ENCODE results near the gene EIF4B. TPM values are rescaled to one million over a fixed set of nuclear protein-coding genes. Genes with fewer than 3 reads are reported as not detected.

EIF4B gene
- total RNA-seq, 2 donors from 2014 or later: 272 to 383 TPM

GRCh38 chr12:53060064-53060720, 53.9 kb downstream of the EIF4B start:
- TF ChIP-seq CTCF (IDR thresholded peaks at IDR 0.05): no peak

GRCh38 chr12:53060721-53061276, 54.5 kb downstream of the EIF4B start:
- no peak for TF ChIP-seq CTCF (IDR thresholded peaks at IDR 0.05)
- Histone ChIP-seq H3K4me1 (peaks cover 0 to 88% of the 10 kb centered on the region in 2 donors), H3K36me3 (peaks cover 97% of the 10 kb centered on the region), H3K27me3 (no peaks in the 10 kb centered on the region), H3K27ac (peak overlapping the region; percentile 54 to 60), H3K4me3 (no peak overlapping the region), H3K9me3 (no peaks in the 10 kb centered on the region)
- DNase-seq (ENCODE audit: low spot score): no peak

More at GRCh38 chr12:53060064-53060720, 53.9 kb downstream of the EIF4B start:
- H3K4me3 ChIP-seq: no peak overlapping the region
- DNase-seq (ENCODE audit: low spot score): no peak
- H3K9me3 ChIP-seq: no peaks in the 10 kb centered on the region
- H3K4me1 ChIP-seq: peaks cover 0 to 91% of the 10 kb centered on the region in 2 donors
- H3K27ac ChIP-seq: peak overlapping the region; percentile 54 to 60
- H3K27me3 ChIP-seq: no peaks in the 10 kb centered on the region
- peaks cover 98% of the 10 kb centered on the region for H3K36me3 ChIP-seq

GRCh38 chr12:53061404-53062010, 55.3 kb downstream of the EIF4B start:
- TF ChIP-seq CTCF (IDR thresholded peaks at IDR 0.05): no peak
- no peaks in the 10 kb centered on the region for H3K27me3 ChIP-seq
- H3K9me3 ChIP-seq: no peaks in the 10 kb centered on the region
- H3K36me3 ChIP-seq: peaks cover 94% of the 10 kb centered on the region
- H3K4me3 ChIP-seq: no peak overlapping the region
- DNase-seq (ENCODE audit: low spot score): no peak
- peak overlapping the region; percentile 54 to 60 for H3K27ac ChIP-seq
- H3K4me1 ChIP-seq: peaks cover 0 to 90% of the 10 kb centered on the region in 2 donors

- Histone ChIP-seq H3K27ac (peak overlapping the region; percentile 54 to 80), H3K27me3 (no peaks in the 10 kb centered on the region), H3K9me3 (no peaks in the 10 kb centered on the region), H3K36me3 (peaks cover 90% of the 10 kb centered on the region), H3K4me1 (peaks cover 0 to 89% of the 10 kb centered on the region in 2 donors), H3K4me3 (no peak overlapping the region)
- TF ChIP-seq CTCF (IDR thresholded peaks at IDR 0.05): no peak
- no peak for DNase-seq (ENCODE audit: low spot score)
Measured at GRCh38 chr12:53062011-53062961, 56.0 kb downstream of the EIF4B start.

- no peak for TF ChIP-seq CTCF (IDR thresholded peaks at IDR 0.05)
- H3K9me3 ChIP-seq: no peaks in the 10 kb centered on the region
- H3K4me1 ChIP-seq: peaks cover 0 to 82% of the 10 kb centered on the region in 2 donors
- peak overlapping the region; percentile 67 to 80 for H3K27ac ChIP-seq
- no peaks in the 10 kb centered on the region for H3K27me3 ChIP-seq
- peak; percentile 59 for DNase-seq (ENCODE audit: low spot score)
- H3K36me3 ChIP-seq: peaks cover 89% of the 10 kb centered on the region
- H3K4me3 ChIP-seq: no peak overlapping the region
Measured at GRCh38 chr12:53062977-53063707, 56.9 kb downstream of the EIF4B start.
